ENCODE data around the gene GSK3B. TPM values are rescaled to one million over a fixed set of nuclear protein-coding genes. Genes with fewer than 3 reads are reported as not detected.

GSK3B gene
- total RNA-seq, 1 experiment from 2014 or later = 50.0 TPM

DNA sequence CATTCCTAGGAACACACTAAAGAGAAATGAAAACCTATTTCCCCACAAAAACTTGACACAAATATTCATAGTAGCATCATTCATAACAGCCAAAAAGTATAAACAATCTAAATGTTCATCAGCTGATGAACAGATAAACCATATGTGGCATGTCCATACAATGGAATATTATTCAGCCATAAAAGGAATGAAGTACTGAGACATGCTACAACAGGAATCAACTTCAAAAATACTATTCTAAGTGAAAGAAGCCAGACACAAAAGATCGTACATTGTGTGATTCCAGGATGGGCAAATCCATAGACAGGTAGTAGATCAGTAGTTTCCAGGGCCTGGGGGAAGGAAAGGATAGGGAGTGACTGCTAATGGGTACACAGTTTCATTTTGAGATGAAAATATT, 118.0 kb downstream of the GSK3B start:
- H3K9ac ChIP-seq (ENCODE audit: low read length) = no peak overlapping the region
- H3K4me2 ChIP-seq (ENCODE audit: low read length) = no peak overlapping the region
- no peak for TF ChIP-seq CBX3 (IDR thresholded peaks at IDR 0.05; ENCODE audit: low read depth)
- TF ChIP-seq, protein P1, sequence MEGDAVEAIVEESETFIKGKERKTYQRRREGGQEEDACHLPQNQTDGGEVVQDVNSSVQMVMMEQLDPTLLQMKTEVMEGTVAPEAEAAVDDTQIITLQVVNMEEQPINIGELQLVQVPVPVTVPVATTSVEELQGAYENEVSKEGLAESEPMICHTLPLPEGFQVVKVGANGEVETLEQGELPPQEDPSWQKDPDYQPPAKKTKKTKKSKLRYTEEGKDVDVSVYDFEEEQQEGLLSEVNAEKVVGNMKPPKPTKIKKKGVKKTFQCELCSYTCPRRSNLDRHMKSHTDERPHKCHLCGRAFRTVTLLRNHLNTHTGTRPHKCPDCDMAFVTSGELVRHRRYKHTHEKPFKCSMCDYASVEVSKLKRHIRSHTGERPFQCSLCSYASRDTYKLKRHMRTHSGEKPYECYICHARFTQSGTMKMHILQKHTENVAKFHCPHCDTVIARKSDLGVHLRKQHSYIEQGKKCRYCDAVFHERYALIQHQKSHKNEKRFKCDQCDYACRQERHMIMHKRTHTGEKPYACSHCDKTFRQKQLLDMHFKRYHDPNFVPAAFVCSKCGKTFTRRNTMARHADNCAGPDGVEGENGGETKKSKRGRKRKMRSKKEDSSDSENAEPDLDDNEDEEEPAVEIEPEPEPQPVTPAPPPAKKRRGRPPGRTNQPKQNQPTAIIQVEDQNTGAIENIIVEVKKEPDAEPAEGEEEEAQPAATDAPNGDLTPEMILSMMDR (IDR thresholded peaks at IDR 0.05 in 2 of 3, conservative IDR thresholded peaks at IDR 0.05 in 1 of 3; ENCODE audit: borderline replicate concordance in 1 of 3, insufficient read depth in 1 of 3, low read depth in 2 of 3, low read length in 2 of 3) = no peak
- intact Hi-C loops (cut with micrococcal nuclease) = no loop called here
- no peak for DNase-seq (ENCODE audit: low read depth, low spot score)
- ChIA-PET RAD21 (ENCODE audit: low non-redundant PET in 1 of 2, low total read pairs in 2 of 2, uncharacterized antibody in 2 of 2, unreplicated experiment in 2 of 2) (no interaction called here), POLR2A (no interaction called here), CTCF (no interaction called here)
- H3K36me3 ChIP-seq (ENCODE audit: control insufficient read depth in 1 of 2, insufficient read depth in 2 of 2, low read length in 2 of 2) = no peaks in the 10 kb centered on the region
- no peaks in the 10 kb centered on the region for H3K4me1 ChIP-seq (ENCODE audit: control insufficient read depth in 1 of 2, insufficient read depth in 2 of 2, low read length in 2 of 2)
- H3K79me2 ChIP-seq (ENCODE audit: insufficient read depth, low read length) = peaks cover 71% of the 10 kb centered on the region
- no peaks in the 10 kb centered on the region for H3K9me3 ChIP-seq (ENCODE audit: control insufficient read depth in 1 of 2, insufficient read depth in 1 of 2, low read depth in 1 of 2, low read length in 2 of 2)
- H2AFZ ChIP-seq (ENCODE audit: low read depth, low read length, poor library complexity, severe bottlenecking) = no peak overlapping the region
- no peak for ATAC-seq
- no peaks in the 10 kb centered on the region for H3K27me3 ChIP-seq (ENCODE audit: insufficient read depth, low read length)
- no TSS peak for BruUV-seq (replicated peaks)
- H3K27ac ChIP-seq (ENCODE audit: low read depth, low read length) = no peak overlapping the region
- H4K20me1 ChIP-seq (ENCODE audit: insufficient read depth) = peaks cover 4% of the 10 kb centered on the region; the same call in 1 of the 2 replicates
- no peaks in the 10 kb centered on the region for H3K9me2 ChIP-seq (ENCODE audit: insufficient read depth)
- no peak overlapping the region for H3K4me3 ChIP-seq (replicated peaks in 1 of 2; ENCODE audit: low read depth in 1 of 2, low read length in 2 of 2)

DNA sequence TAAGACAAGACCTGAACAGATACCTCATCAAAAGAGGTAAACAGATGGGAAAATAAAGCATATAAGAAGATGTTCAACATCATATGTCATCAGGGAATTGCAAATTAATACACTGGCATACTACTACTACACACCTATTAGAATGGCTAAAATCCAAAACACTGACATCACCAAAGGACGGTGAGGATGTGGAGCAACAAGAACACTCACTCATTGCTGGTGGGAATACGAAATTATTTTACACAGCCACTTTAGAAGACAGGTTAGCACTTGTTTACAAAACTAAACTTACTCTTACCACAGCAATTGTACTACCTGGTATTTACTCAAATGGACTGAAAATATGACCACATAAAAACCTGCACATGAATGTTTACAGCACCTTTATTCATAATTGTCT, 119.6 kb downstream of the GSK3B start:
- Histone ChIP-seq H2AFZ (ENCODE audit: low read depth, low read length, poor library complexity, severe bottlenecking) (no peak overlapping the region), H3K9ac (ENCODE audit: low read length) (no peak overlapping the region), H3K4me2 (ENCODE audit: low read length) (no peak overlapping the region), H4K20me1 (ENCODE audit: insufficient read depth) (peaks cover 4% of the 10 kb centered on the region; the same call in 1 of the 2 replicates), H3K9me2 (ENCODE audit: insufficient read depth) (no peaks in the 10 kb centered on the region), H3K4me3 (replicated peaks in 1 of 2; ENCODE audit: low read depth in 1 of 2, low read length in 2 of 2) (no peak overlapping the region), H3K27ac (ENCODE audit: low read depth, low read length) (no peak overlapping the region), H3K27me3 (ENCODE audit: insufficient read depth, low read length) (no peaks in the 10 kb centered on the region), H3K4me1 (ENCODE audit: control insufficient read depth in 1 of 2, insufficient read depth in 2 of 2, low read length in 2 of 2) (no peaks in the 10 kb centered on the region), H3K79me2 (ENCODE audit: insufficient read depth, low read length) (peaks cover 70% of the 10 kb centered on the region), H3K9me3 (ENCODE audit: control insufficient read depth in 1 of 2, insufficient read depth in 1 of 2, low read depth in 1 of 2, low read length in 2 of 2) (no peaks in the 10 kb centered on the region), H3K36me3 (ENCODE audit: control insufficient read depth in 1 of 2, insufficient read depth in 2 of 2, low read length in 2 of 2) (no peaks in the 10 kb centered on the region)
- intact Hi-C loops (cut with micrococcal nuclease) = no loop called here
- no peak for DNase-seq (ENCODE audit: low read depth, low spot score)
- TF ChIP-seq JUND (IDR thresholded peaks at IDR 0.05) = no peak
- no peak for TF ChIP-seq SIN3A (IDR thresholded peaks at IDR 0.05; ENCODE audit: low read depth)
- no peak for TF ChIP-seq SRF (IDR thresholded peaks at IDR 0.05; ENCODE audit: low read depth)
- no peak for TF ChIP-seq CEBPB (IDR thresholded peaks at IDR 0.05; ENCODE audit: low read depth)
- TF ChIP-seq ZFX (IDR thresholded peaks at IDR 0.05) = no peak
- no peak for TF ChIP-seq RAD21 (IDR thresholded peaks at IDR 0.05; ENCODE audit: low read depth)
- TF ChIP-seq FOSL1 (IDR thresholded peaks at IDR 0.05; ENCODE audit: low read depth) = no peak
- TF ChIP-seq SP1 (IDR thresholded peaks at IDR 0.05; ENCODE audit: low read depth) = no peak
- no peak for TF ChIP-seq ZNF274 (IDR thresholded peaks at IDR 0.05; ENCODE audit: low read depth, low read length)
- TF ChIP-seq, protein P2, sequence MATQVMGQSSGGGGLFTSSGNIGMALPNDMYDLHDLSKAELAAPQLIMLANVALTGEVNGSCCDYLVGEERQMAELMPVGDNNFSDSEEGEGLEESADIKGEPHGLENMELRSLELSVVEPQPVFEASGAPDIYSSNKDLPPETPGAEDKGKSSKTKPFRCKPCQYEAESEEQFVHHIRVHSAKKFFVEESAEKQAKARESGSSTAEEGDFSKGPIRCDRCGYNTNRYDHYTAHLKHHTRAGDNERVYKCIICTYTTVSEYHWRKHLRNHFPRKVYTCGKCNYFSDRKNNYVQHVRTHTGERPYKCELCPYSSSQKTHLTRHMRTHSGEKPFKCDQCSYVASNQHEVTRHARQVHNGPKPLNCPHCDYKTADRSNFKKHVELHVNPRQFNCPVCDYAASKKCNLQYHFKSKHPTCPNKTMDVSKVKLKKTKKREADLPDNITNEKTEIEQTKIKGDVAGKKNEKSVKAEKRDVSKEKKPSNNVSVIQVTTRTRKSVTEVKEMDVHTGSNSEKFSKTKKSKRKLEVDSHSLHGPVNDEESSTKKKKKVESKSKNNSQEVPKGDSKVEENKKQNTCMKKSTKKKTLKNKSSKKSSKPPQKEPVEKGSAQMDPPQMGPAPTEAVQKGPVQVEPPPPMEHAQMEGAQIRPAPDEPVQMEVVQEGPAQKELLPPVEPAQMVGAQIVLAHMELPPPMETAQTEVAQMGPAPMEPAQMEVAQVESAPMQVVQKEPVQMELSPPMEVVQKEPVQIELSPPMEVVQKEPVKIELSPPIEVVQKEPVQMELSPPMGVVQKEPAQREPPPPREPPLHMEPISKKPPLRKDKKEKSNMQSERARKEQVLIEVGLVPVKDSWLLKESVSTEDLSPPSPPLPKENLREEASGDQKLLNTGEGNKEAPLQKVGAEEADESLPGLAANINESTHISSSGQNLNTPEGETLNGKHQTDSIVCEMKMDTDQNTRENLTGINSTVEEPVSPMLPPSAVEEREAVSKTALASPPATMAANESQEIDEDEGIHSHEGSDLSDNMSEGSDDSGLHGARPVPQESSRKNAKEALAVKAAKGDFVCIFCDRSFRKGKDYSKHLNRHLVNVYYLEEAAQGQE (IDR thresholded peaks at IDR 0.05; ENCODE audit: low read depth) = no peak
- no peak for TF ChIP-seq EZH2 (IDR thresholded peaks at IDR 0.05)
- TF ChIP-seq TCF7L2 (IDR thresholded peaks at IDR 0.05; ENCODE audit: borderline replicate concordance, extremely low read depth, insufficient read depth, insufficient read length) = no peak
- ChIA-PET RAD21 (ENCODE audit: low non-redundant PET in 1 of 2, low total read pairs in 2 of 2, uncharacterized antibody in 2 of 2, unreplicated experiment in 2 of 2) (no interaction called here), POLR2A (no interaction called here), CTCF (no interaction called here)
- no TSS peak for BruUV-seq (replicated peaks)
- no peak for ATAC-seq

Measured in HCT116 (cell line).